Muscle layer of duodenum (tissue), 2 donors: ENCODE results near the gene SPTAN1.

Experiments
- H3K27ac ChIP-seq: one replicate; pipeline ENCODE4 v1.7.0; 2013; ENCODE audit warnings: mild to moderate bottlenecking, low read length
- H3K27me3 ChIP-seq: one replicate; pipeline ENCODE4 v1.7.0; 2013; ENCODE audit warnings: low read depth, mild to moderate bottlenecking, control low read depth, low read length
- H3K36me3 ChIP-seq, 2 donors: one replicate each; pipeline ENCODE4 v1.7.0; 2013; ENCODE audit warnings: low read length in 2 of 2, control low read depth in 1 of 2, mild to moderate bottlenecking in 1 of 2; ENCODE audit not compliant: insufficient read depth in 2 of 2, control insufficient read depth in 1 of 2
- H3K4me1 ChIP-seq, 2 donors: one replicate each; pipeline ENCODE4 v1.7.0; 2013; ENCODE audit warnings: low read length in 2 of 2, mild to moderate bottlenecking in 2 of 2, control low read depth in 1 of 2, moderate library complexity in 1 of 2; ENCODE audit not compliant: insufficient read depth in 2 of 2, control insufficient read depth in 1 of 2
- H3K4me3 ChIP-seq, 2 donors: one replicate each; pipeline ENCODE4 v1.7.0; 2013; ENCODE audit warnings: low read length in 2 of 2, low read depth in 1 of 2, mild to moderate bottlenecking in 1 of 2
- H3K9me3 ChIP-seq, 2 donors: one replicate each; pipeline ENCODE4 v1.7.0; 2013; ENCODE audit warnings: low read length in 2 of 2, control low read depth in 1 of 2, mild to moderate bottlenecking in 1 of 2; ENCODE audit not compliant: control insufficient read depth in 1 of 2
- donor health status: healthy.

Gene SPTAN1

DNA sequence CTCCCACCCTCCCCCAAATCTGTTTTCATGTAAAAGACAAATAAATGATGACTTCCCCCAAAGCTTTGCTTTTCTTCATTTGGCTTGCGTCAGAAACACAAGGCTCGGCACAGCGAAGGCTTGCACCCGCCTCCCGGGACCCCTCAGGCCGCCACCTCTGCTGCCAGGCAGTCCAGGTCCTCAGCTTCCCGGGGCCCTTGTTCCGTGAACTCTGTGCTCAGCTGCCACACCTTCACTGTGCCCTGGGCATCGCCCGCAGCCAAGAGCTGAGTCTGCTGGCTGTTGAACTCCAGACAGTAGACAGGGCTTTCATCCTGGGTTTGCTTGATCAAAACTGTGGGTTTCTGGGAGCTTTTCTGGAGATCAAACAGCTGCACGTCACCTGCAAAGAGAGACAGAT, 81.2 kb downstream of the SPTAN1 start:
- Histone ChIP-seq H3K36me3 (peaks cover 45 to 62% of the 10 kb centered on the region in 2 donors), H3K27me3 (no peaks in the 10 kb centered on the region), H3K4me3 (no peak overlapping the region), H3K27ac (no peak overlapping the region), H3K4me1 (peaks cover 5 to 25% of the 10 kb centered on the region in 2 donors), H3K9me3 (no peaks in the 10 kb centered on the region)

GRCh38 chr9:128634111-128634510, 81.7 kb downstream of the SPTAN1 start:
- no peak overlapping the region for H3K4me3 ChIP-seq
- peaks cover 40 to 58% of the 10 kb centered on the region in 2 donors for H3K36me3 ChIP-seq
- peaks cover 5 to 21% of the 10 kb centered on the region in 2 donors for H3K4me1 ChIP-seq
- no peaks in the 10 kb centered on the region for H3K27me3 ChIP-seq
- H3K27ac ChIP-seq, result no peak overlapping the region
- no peaks in the 10 kb centered on the region for H3K9me3 ChIP-seq

DNA sequence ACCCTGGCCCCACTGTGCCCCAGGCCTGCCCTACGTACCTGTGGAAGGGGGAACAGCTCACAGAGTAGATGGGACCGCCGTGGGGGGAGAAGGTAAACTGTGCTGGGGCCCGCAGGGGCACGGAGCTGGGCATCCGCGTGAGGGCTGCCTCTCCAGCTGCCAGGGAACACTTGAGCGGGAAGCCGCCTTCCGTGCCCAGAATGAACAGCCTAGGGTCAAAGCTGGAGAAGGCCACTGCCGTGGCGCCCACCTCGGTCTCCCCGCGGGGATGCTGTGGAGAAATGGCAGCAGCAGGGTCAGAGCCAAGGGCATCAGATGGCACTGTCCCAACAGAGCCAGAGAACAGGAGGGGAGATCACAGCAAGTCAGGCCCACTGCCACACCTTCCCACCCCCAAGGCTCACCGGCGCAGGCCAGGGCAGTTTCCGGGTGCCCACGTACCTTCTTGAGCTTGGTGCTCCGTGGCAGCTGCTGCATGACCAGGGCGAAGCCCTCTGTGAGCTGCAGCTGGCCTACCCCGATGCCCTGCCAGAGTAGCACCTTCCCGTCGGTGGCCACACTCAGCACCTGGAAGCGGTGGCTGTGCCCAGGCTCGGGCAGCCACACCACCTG, 82.4 kb downstream of the SPTAN1 start:
- H3K4me3 ChIP-seq, result peak overlapping the region in 1 of 2 donors; percentile 28
- H3K9me3 ChIP-seq, result no peaks in the 10 kb centered on the region
- peak overlapping the region; percentile 75 for H3K27ac ChIP-seq
- H3K36me3 ChIP-seq, result peaks cover 35 to 51% of the 10 kb centered on the region in 2 donors
- H3K4me1 ChIP-seq, result peaks cover 5 to 21% of the 10 kb centered on the region in 2 donors
- H3K27me3 ChIP-seq, result no peaks in the 10 kb centered on the region

DNA sequence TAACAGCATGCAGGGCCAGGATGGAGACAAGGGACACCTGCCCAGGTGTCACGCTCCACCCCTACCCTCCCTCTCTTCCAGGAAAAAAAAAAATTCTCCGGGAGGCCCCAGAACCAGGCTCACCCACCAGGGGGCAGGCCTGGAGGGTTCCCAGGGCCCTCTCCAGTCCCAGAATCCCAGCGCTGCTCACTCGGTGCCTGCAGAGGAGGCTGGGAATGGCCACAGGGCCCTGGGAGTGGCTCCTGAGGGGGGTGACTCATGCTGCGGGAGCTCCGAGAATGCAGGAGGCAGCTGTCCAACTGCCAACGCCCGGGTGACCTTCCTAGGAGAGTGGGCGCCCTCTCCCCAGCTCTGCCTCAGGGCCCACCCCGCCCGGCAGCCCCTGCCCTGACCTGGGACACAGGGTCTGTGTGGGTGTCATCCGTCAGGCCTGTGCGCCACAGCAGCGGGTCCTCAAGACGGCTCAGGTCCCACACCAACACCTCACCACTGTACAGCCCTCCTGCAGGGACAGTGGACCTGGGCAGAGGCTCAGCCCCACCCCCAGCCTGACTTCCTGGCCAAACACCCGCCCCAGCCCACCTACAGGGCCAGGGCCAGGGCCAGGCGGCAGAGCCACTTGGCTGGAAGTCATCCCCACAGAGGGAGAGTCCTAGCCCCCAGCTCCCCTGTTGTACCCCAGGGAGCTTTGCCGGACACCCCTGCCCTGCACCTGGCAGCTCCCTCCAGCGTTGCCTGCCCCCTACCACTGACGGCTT, 83.1 kb downstream of the SPTAN1 start:
- Histone ChIP-seq H3K4me3 (peak overlapping the region in 1 of 2 donors; percentile 28), H3K4me1 (peaks cover 5 to 21% of the 10 kb centered on the region in 2 donors), H3K27ac (peak overlapping the region; percentile 75), H3K9me3 (no peaks in the 10 kb centered on the region), H3K27me3 (no peaks in the 10 kb centered on the region), H3K36me3 (peaks cover 28 to 44% of the 10 kb centered on the region in 2 donors)

DNA sequence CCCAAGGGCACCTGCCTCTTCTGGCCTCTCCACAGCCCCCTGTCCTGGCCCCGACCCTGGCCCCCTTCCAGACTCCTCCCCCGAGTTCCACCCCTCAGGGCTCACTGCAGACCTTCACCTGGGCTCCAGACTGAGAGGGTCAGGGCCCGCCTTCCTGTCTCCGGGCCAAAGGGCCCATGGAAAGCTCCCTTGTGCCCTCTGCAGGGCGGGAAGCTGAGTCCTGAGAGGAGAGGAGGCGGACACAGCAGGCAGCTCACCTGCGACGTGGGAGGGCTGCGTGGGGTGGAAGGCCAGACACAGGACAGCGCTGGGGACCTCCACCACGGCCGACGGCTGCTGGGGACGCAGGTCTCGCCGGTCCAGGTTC, 83.6 kb downstream of the SPTAN1 start:
- no peaks in the 10 kb centered on the region for H3K9me3 ChIP-seq
- H3K27me3 ChIP-seq, result no peaks in the 10 kb centered on the region
- H3K4me1 ChIP-seq, result peaks cover 5 to 21% of the 10 kb centered on the region in 2 donors
- H3K36me3 ChIP-seq, result peaks cover 28 to 40% of the 10 kb centered on the region in 2 donors
- peak overlapping the region; percentile 75 for H3K27ac ChIP-seq
- H3K4me3 ChIP-seq, result peak overlapping the region in 1 of 2 donors; percentile 28

GRCh38 chr9:128636556-128637530, 84.5 kb downstream of the SPTAN1 start:
- no peak overlapping the region for H3K4me3 ChIP-seq
- peaks cover 5 to 21% of the 10 kb centered on the region in 2 donors for H3K4me1 ChIP-seq
- H3K27ac ChIP-seq, result no peak overlapping the region
- no peaks in the 10 kb centered on the region for H3K9me3 ChIP-seq
- H3K27me3 ChIP-seq, result no peaks in the 10 kb centered on the region
- H3K36me3 ChIP-seq, result peaks cover 25 to 33% of the 10 kb centered on the region in 2 donors

GRCh38 chr9:128637656-128638055, 85.3 kb downstream of the SPTAN1 start:
- peaks cover 17 to 24% of the 10 kb centered on the region in 2 donors for H3K36me3 ChIP-seq
- H3K27me3 ChIP-seq, result no peaks in the 10 kb centered on the region
- no peaks in the 10 kb centered on the region for H3K9me3 ChIP-seq
- no peak overlapping the region for H3K4me3 ChIP-seq
- H3K4me1 ChIP-seq, result peaks cover 5 to 21% of the 10 kb centered on the region in 2 donors
- no peak overlapping the region for H3K27ac ChIP-seq

DNA sequence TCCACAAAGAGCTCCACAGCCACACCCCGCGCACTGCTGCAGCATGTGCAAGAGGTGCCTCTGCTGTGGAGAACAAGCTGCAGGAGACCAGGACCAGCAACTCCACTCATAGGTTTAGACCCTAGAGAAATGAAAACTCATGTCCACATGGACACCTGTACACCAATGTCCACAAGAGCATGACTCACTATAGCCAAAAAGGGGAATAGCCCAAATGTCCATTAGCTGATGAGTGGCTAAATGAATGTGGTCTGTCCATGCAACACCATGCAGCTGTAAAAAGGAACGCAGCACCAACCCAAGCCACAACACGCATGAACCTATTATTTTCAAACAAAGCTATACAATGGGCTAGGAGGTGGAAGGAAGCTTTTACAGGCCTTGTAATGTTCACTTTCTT, 86.2 kb downstream of the SPTAN1 start:
- Histone ChIP-seq H3K36me3 (peaks cover 8 to 15% of the 10 kb centered on the region in 2 donors), H3K9me3 (no peaks in the 10 kb centered on the region), H3K4me1 (peaks cover 5 to 21% of the 10 kb centered on the region in 2 donors), H3K27ac (no peak overlapping the region), H3K27me3 (no peaks in the 10 kb centered on the region), H3K4me3 (no peak overlapping the region)

DNA sequence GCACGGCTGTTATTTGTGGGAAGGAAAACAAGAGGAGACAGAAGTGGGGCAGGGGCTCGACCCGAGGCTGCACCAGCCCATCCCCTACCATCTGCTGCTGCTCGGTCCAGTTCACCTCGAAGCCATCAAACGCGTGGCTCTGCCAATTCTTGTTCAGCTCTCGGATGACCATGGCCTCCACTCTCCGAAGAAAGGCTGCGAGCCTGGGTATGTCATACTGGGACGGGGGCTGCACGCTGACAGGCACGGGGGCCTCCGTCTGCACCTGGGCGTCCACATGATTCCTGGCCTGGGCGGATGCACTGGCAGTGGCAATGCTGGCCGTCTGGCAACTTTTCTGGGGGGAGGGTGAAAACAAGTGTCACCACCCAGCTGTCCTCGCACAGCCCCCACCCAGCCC, 88.2 kb downstream of the SPTAN1 start:
- Histone ChIP-seq H3K27ac (no peak overlapping the region), H3K27me3 (no peaks in the 10 kb centered on the region), H3K4me3 (no peak overlapping the region), H3K36me3 (peaks cover 0 to 3% of the 10 kb centered on the region in 2 donors), H3K9me3 (no peaks in the 10 kb centered on the region), H3K4me1 (peaks cover 0 to 5% of the 10 kb centered on the region in 2 donors)

GRCh38 chr9:128642675-128643245, 90.4 kb downstream of the SPTAN1 start:
- H3K9me3 ChIP-seq, result no peaks in the 10 kb centered on the region
- H3K4me3 ChIP-seq, result no peak overlapping the region
- peaks cover 0 to 3% of the 10 kb centered on the region in 2 donors for H3K36me3 ChIP-seq
- no peaks in the 10 kb centered on the region for H3K27me3 ChIP-seq
- H3K27ac ChIP-seq, result no peak overlapping the region
- no peaks in the 10 kb centered on the region for H3K4me1 ChIP-seq
